Natural killer cell treated with Interleukin-12 subunit alpha and Interleukin-12 subunit beta and Interleukin-15 and Interleukin-18, amount 100 ng/mL, for 72 hours (primary cell): Measurements from ENCODE around the gene FAM72D. TPM values are rescaled to one million over a fixed set of nuclear protein-coding genes. Genes with fewer than 3 reads are reported as not detected.
"Not testable (repeated sequence)": the region's sequence is repeated elsewhere in the genome, so short reads cannot be mapped to it uniquely, and the experiment has no call there.

Source experiments
- ATAC-seq, 2 donors: fragments of 150-1000 bp; cut with Tn5 transposase in 1 of 2; sonication (Bioruptor Pico), chemical (Tn5 transposase) in 1 of 2; 2 replicates each; pipeline ENCODE4 v1.10.0; 2021
- DNase-seq: peaks from one replicate; pipeline ENCODE4 v3.0.0; 2022; ENCODE audit warnings: low spot score
- H3K27ac Mint-ChIP-seq, 2 donors: 1 replicate in 1 of 2; 2 replicates in 1 of 2; pipeline ENCODE4 v1.8.0; 2022; ENCODE audit warnings: mixed read lengths in 2 of 2, mild to moderate bottlenecking in 1 of 2, moderate library complexity in 1 of 2
- H3K27me3 Mint-ChIP-seq, 2 donors: 1 replicate in 1 of 2; 2 replicates in 1 of 2; pipeline ENCODE4 v1.8.0; 2022; ENCODE audit warnings: mixed read lengths in 2 of 2
- H3K36me3 Mint-ChIP-seq: one replicate; pipeline ENCODE4 v1.8.0; 2022; ENCODE audit warnings: mixed read lengths
- H3K4me1 Mint-ChIP-seq, 2 donors: 1 replicate in 1 of 2; 2 replicates in 1 of 2; pipeline ENCODE4 v1.8.0; 2022; ENCODE audit warnings: low read depth in 2 of 2, mixed read lengths in 2 of 2, mild to moderate bottlenecking in 1 of 2
- H3K4me3 Mint-ChIP-seq: one replicate; pipeline ENCODE4 v1.8.0; 2022; ENCODE audit warnings: mixed read lengths
- H3K9me3 Mint-ChIP-seq: 2 replicates; pipeline ENCODE4 v1.8.0; 2022; ENCODE audit warnings: mixed read lengths
- total RNA-seq, 2 donors: library from RNA; stranded (reverse); gene quantifications; one replicate each; pipeline ENCODE4 v1.2.3, GENCODE V29; 2022

Gene FAM72D
- total RNA-seq = 10 to 100 TPM; 10.1 to 10.5 TPM

DNA sequence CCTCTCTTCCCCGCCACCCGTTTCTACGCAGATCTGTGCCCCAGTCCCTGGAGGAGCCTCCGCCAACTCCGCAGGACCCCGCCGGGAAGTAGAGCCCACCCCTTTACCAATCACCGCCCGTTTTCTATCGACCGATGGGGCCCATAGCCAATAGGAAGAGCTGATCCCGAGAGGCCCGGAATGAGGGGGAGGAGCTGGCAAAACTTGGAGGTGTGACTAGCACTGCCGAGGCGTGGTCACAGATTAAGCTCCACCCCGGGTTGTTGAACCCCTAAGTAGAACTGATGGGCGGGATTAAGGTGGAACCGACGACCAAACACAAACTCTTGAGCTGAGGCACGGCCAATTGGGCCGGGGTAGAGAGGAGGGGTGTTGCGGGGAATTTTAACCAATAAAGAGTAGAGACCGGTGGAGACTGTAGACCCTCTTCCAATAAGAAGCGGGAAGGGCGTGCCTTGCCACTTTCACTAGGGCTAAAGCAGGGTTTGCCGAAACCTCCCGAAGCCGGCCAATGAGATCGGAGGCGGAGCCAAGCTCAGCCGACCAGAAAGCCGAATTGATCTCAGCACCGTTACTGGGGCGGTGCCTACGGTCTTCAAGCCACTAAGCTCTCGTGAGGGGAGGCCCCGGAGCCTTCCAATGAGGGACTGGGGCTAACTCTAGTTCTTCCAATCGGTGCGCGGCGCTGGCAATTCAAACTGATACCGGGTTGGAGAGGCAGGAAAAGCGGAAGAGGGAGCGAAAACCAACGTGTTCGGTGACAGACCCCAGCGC, at the start of gene FAM72D, which contains the start of gene SRGAP2B:
Gene FAM72D, plus strand, starts transcription at position 691 of the 774 bp plus-strand sequence. CDS start 874 bp downstream, outside the sequence.
Gene SRGAP2B, minus strand, starts transcription at position 45 of the 774 bp plus-strand sequence. CDS start 2,427 bp downstream, outside the sequence.
- H3K27ac Mint-ChIP-seq, DNase-seq, H3K4me1 Mint-ChIP-seq, H3K27me3 Mint-ChIP-seq, H3K4me3 Mint-ChIP-seq, H3K9me3 Mint-ChIP-seq, H3K36me3 Mint-ChIP-seq: not testable (repeated sequence)
- peak; percentile 91 to 93 for ATAC-seq

DNA sequence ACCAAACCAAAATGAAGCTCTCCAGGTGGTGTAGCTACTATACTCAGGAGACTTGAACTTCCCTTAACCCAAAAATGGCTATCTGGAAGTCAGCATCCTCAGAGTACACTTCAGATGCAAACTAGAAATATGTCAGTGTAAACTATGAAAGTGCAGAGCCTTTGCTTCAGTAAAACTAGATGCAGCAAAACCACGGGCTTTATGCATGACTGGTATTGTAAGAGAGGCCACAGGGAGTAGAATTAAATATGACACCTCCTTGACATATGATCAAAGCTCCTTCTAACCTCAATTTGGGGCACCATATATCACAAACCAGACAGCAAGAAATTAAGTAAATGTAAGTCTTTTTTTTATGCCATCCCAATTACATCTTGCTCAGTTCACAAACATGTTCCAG, 48.2 kb upstream of the FAM72D start:
- not testable (repeated sequence) for H3K27me3 Mint-ChIP-seq, ATAC-seq, H3K36me3 Mint-ChIP-seq, DNase-seq, H3K4me1 Mint-ChIP-seq, H3K4me3 Mint-ChIP-seq, H3K9me3 Mint-ChIP-seq, H3K27ac Mint-ChIP-seq

- H3K9me3 Mint-ChIP-seq, H3K36me3 Mint-ChIP-seq, H3K4me3 Mint-ChIP-seq, DNase-seq, H3K27ac Mint-ChIP-seq, H3K27me3 Mint-ChIP-seq, H3K4me1 Mint-ChIP-seq: not testable (repeated sequence)
- peak in 1 of 2 donors; percentile 67 for ATAC-seq
Measured at GRCh38 chr1:145048181-145048856, 47.5 kb upstream of the FAM72D start.

- H3K27me3 Mint-ChIP-seq, ATAC-seq, DNase-seq, H3K9me3 Mint-ChIP-seq, H3K36me3 Mint-ChIP-seq, H3K27ac Mint-ChIP-seq, H3K4me1 Mint-ChIP-seq, H3K4me3 Mint-ChIP-seq: not testable (repeated sequence)
Measured at GRCh38 chr1:145052019-145052776, 43.6 kb upstream of the FAM72D start.

GRCh38 chr1:145053428-145053827, 42.3 kb upstream of the FAM72D start:
- DNase-seq, H3K27me3 Mint-ChIP-seq, H3K4me1 Mint-ChIP-seq, H3K4me3 Mint-ChIP-seq, ATAC-seq, H3K27ac Mint-ChIP-seq, H3K36me3 Mint-ChIP-seq, H3K9me3 Mint-ChIP-seq: not testable (repeated sequence)

DNA sequence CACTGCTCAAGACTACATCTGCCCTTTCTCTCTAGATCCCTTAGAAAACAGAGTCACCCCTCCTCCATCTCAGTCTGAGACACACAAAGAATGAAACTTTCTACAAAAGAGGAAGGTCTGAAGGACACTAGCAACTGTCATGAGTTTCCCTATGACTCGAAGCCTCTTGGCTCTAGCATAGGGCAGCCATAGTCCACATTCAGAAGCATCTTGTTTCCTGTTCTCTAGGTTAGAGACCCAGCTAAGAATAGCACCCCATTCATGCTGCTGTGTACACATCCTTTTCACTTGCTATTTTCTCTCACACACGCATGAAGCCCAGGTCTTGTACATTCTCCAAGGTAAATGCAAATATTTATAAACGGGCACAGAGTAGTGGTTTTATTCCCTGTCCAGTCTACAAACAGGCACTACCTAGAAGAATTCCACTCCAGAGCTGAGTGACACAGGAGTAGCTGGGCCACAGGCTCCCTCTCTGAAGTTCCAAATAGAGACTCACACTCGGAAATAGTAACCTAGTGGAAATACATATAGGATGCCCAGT, 40.5 kb upstream of the FAM72D start:
- H3K4me1 Mint-ChIP-seq, DNase-seq, H3K9me3 Mint-ChIP-seq, H3K4me3 Mint-ChIP-seq, H3K36me3 Mint-ChIP-seq, H3K27me3 Mint-ChIP-seq, H3K27ac Mint-ChIP-seq: not testable (repeated sequence)
- peak; percentile 94 to 97 for ATAC-seq

GRCh38 chr1:145058184-145058583, 37.6 kb upstream of the FAM72D start:
- H3K27me3 Mint-ChIP-seq, H3K4me3 Mint-ChIP-seq, H3K9me3 Mint-ChIP-seq, H3K4me1 Mint-ChIP-seq, H3K27ac Mint-ChIP-seq, DNase-seq, H3K36me3 Mint-ChIP-seq: not testable (repeated sequence)
- ATAC-seq = peak in 1 of 2 donors; percentile 51

GRCh38 chr1:145063285-145063684, 32.5 kb upstream of the FAM72D start:
- H3K36me3 Mint-ChIP-seq, H3K27ac Mint-ChIP-seq, H3K27me3 Mint-ChIP-seq, H3K4me1 Mint-ChIP-seq, H3K4me3 Mint-ChIP-seq, ATAC-seq, DNase-seq, H3K9me3 Mint-ChIP-seq: not testable (repeated sequence)

DNA sequence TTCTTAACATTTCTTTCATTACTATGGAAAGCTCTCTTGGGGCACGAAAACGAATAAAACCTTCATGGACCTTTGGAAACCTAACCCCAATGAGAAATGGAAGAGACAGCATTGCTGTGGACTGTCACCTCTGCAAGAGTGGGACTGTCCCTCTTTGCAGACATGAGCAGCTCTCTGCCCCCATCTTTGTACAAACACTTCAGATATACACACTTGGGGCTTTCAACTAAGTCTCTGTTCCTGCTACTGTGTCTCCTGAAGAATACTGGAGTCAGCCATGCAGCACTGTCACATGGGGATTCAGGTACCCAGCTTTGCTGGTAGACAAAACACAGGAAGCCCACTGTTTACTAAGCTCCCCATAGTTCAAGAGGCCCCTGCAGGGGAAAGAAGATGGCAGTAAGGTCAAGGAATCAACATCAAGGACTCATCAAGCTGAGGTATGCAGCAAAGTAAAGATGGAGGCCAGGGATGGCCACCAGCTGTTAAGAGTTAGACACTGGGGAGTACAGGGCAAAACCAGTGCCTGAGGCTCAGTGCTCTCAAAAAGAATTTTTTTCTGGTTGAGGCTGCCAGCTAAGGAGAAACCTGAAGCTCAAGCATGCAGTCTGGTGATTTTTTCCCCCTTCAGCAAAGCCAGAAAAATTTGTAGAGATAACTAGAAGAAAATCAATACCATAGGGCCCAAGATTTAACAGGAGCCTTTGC, 31.7 kb upstream of the FAM72D start:
- H3K4me1 Mint-ChIP-seq, DNase-seq, H3K27me3 Mint-ChIP-seq, H3K27ac Mint-ChIP-seq, H3K9me3 Mint-ChIP-seq, H3K4me3 Mint-ChIP-seq, H3K36me3 Mint-ChIP-seq: not testable (repeated sequence)
- ATAC-seq = peak in 1 of 2 donors; percentile 43

GRCh38 chr1:145065194-145065826, 30.5 kb upstream of the FAM72D start:
- not testable (repeated sequence) for H3K27me3 Mint-ChIP-seq, H3K36me3 Mint-ChIP-seq, DNase-seq, H3K27ac Mint-ChIP-seq, H3K9me3 Mint-ChIP-seq, H3K4me3 Mint-ChIP-seq, H3K4me1 Mint-ChIP-seq, ATAC-seq

DNA sequence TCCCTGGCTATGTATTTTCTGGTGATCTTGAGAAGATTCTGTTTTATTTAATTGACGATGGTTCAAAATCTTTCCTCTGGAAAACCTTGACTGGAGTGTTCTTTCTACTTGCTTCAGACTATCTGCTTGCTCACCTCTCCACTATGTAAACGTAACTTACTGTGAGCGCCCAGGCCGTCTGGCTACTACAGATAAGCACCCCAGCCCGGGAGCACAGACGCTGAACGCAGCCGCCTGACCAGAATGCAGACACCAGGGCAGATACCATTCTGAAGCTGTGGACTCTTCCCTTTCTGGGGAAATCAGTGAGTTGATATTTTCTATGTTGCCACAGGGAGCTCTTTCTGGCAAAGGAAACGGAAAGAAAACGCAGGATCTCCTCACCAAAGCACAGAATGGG, 29.3 kb upstream of the FAM72D start:
- H3K4me1 Mint-ChIP-seq, H3K27me3 Mint-ChIP-seq, H3K27ac Mint-ChIP-seq, DNase-seq, ATAC-seq, H3K36me3 Mint-ChIP-seq, H3K4me3 Mint-ChIP-seq, H3K9me3 Mint-ChIP-seq: not testable (repeated sequence)

DNA sequence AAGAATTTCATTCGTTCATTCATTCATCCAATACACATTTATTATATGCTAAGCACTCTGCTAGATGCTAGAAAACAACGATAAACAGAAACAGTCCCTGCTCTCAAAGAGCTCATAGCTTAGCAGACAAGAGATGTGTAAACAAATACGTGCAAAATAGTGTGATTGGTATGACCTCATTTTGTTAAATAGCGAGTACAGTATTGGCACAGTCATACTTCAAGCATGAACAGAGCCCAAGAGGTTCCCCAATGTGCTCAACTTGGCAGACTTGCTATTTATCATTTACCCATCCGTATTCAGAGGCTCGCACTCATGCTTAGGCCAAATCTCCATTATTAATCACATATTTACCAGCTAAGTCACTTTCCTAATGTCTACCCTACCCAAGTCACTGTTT, 24.2 kb upstream of the FAM72D start:
- H3K4me1 Mint-ChIP-seq, H3K27ac Mint-ChIP-seq, H3K36me3 Mint-ChIP-seq, H3K4me3 Mint-ChIP-seq, ATAC-seq, DNase-seq, H3K9me3 Mint-ChIP-seq, H3K27me3 Mint-ChIP-seq: not testable (repeated sequence)

GRCh38 chr1:145074021-145074559, 21.7 kb upstream of the FAM72D start:
- not testable (repeated sequence) for H3K4me3 Mint-ChIP-seq, DNase-seq, H3K4me1 Mint-ChIP-seq, H3K36me3 Mint-ChIP-seq, H3K27ac Mint-ChIP-seq, H3K9me3 Mint-ChIP-seq, H3K27me3 Mint-ChIP-seq
- peak in 1 of 2 donors; percentile 24 for ATAC-seq
